CD4-positive, alpha-beta T cell treated with Interleukin-21 for 1 hour (primary cell): ENCODE results near the gene ACTA1.
"Not testable (repeated sequence)": the region's sequence is repeated elsewhere in the genome, so short reads cannot be mapped to it uniquely, and the experiment has no call there.

ENCODE experiments used
- DNase-seq: peaks from one replicate; pipeline ENCODE4 v3.0.0-alpha.2; 2020

Gene ACTA1

DNA sequence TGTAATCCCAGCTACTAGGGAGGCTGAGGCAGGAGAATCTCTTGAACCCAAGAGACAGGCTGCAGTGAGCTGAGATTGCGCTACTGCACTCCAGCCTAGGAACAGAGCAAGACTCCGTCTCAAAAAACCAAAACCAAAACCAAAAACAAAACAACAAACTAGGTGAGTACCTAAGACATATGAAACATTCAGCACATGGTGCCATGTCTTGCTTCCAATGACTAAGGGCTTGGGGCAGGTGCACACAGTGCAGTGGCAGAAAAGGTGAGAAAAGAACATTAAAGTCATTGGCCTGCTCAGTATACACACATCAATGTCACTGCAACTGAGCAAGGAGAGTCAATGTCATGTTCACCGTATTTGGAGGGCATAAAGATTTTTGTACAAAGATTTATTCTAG is 4.1 kb upstream of the ACTA1 start:
- no peak for DNase-seq

DNA sequence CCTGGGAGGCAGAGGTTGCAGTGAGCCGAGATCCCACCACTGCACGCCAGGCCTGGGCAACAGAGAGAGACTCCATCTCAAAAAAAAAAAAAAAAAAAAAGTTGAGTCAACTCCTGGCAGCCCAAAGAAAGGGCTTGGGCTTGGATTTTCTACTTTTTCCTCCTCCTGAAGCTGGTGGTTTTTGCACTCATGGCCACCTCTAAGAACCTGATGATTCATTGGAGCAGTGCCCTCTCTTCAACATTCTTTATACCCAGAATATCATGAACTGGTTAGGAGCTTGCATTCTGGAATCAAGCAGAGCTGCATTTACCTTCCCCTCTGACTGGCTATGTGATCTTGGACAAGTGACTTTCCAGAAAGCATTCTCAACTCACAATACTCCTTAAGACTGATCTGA is 3.5 kb upstream of the ACTA1 start:
- no peak for DNase-seq

DNA sequence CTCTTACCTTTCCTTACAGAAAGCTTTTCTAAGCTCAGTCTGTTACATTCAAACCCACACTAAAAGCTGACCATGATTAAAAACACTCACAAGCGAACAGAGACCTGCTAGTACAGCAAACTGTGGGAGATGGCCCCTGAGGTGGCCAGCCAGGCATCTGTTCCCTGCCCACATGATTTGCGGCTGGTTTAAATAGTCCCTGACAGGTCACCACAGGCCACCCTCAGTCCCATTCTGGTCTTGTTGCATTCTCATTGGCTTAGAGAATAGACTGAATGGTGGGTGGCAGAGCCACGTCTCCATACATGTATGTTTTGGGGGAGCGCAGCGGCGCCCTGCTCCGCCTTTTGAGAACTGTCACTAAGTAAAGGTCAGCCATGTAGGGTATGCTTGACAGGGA is 2.3 kb upstream of the ACTA1 start:
- no peak for DNase-seq

DNA sequence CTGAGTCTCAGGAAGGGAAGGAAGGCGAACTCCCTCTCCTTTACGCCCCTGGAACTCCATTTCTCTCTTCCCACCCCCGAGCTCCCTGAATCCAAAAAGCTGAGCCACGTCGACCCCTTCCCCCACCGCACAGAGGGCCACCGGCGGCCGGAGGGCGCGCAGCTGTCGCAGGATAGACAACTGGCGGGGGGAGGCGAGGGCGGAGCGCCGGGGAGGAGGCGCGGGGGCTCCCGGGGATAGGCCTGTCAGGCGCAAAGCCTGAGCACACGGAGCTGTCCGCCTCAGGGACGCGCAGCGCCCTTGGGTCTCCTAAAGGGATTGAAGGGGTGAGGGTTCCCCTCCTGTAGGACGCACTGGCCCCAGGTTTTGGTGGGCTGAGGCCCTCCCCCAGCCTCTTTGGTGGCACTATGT is 752 bp upstream of the ACTA1 start:
- no peak for DNase-seq

DNA sequence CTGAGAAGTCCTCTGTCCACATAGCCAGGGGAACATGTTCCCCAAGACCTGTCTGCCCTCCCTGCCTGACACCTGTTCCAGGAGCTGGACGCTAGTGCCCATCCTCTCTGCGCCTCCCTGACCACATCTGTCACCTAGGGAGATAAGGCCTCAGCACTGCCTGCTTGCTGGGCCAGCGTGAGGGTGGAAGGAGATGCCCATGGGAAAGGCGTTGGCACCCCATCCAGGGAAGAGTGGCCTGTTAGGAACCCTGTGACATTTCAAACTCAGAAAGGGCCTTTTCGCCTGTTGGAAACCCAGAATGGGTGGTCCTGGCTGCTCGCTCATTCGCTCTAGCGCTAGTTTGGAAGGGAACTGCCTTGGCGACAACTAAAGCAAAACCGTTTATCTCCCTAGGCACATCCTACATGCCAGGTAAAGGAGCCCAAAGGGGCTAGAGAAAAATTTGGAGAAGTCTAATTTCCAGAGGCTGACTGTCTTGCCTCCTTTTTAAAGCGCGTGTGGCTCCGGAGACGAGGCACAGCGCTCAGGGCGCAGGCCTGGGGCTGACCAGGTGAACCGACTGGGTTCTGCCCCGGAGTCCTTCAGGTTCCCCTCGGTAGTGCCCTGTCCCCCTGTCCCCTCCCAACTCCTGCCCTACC is 410 bp downstream of the ACTA1 start:
- DNase-seq, result no peak

DNA sequence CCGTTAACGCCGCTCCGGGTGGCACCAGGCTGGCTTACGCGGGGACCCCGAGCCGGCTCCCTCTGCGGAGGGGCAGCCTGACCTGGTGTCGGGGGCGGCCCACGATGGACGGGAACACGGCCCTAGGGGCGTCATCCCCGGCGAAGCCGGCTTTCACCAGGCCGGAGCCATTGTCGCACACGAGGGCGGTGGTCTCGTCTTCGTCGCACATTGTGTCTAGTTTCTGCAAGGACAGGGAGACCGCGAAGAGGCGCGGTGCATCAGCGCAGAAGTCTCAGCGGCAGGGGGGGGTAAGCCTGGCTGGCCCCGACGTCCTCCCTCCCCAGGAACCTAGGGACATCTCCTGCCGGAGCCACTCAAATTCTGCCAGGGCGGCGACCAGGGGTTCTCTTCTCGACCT is 989 bp downstream of the ACTA1 start:
- no peak for DNase-seq

DNA sequence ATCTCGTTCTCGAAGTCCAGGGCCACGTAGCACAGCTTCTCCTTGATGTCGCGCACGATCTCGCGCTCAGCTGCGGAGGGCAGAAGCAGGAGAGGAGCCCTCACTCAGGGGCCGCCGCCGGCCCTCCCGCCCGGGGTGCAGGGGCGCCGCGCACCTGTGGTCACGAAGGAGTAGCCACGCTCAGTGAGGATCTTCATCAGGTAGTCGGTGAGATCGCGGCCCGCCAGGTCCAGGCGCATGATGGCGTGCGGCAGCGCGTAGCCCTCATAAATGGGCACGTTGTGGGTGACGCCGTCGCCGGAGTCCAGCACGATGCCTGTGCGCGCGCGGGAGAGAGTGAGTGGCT is 1.8 kb downstream of the ACTA1 start:
- no peak for DNase-seq

DNA sequence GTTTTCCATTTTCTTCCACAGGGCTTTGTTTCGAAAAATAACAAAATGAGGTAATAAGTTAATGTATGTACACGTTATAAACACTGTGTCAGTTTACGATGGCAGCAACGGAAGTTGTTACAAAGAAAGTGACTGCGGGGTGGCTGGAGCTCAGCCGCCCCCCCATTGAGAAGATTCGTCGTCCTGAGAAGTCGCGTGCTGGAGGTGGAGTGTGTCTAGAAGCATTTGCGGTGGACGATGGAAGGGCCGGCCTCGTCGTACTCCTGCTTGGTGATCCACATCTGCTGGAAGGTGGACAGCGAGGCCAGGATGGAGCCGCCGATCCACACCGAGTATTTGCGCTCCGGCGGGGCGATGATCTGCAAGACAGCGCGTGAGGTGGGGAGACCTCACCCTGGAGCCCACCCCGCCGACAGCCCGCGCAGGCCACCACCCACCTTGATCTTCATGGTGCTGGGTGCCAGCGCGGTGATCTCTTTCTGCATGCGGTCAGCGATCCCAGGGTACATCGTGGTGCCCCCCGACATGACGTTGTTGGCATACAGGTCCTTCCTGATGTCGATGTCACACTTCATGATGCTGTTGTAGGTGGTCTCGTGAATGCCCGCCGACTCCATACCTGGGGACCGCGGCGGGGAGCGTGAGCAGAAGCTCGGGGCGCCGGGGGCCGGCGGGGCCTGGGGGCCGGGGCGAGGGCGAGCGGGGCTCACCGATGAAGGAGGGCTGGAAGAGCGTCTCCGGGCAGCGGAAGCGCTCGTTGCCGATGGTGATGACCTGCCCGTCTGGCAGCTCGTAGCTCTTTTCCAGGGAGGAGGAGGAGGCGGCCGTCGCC is 2.4 kb downstream of the ACTA1 start:
- DNase-seq, result no peak

DNA sequence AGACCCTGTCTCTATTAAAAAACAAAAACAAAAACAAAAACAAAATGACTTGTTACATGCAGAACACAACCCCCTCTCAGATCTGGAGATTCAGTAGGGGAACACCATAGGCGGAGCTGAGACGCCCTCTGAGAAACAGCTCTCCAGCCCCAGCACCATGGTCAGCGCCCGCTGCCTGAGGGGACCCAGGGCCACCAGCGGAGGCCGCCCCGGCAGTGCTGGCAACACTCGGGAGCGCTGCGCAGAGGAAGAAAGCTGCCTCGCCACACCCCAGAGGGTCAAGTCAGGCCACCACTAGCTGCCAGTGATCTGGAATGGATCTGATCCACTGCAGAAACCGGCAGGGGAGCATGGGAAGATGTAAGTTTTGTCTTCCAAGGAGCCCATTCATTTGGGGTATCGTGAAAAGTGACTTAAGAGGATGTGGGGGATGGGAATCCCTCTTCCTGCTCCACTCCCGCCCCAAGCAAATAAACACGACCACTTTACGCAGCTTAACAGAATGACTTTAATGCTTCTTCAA is 3.1 kb downstream of the ACTA1 start:
- peak; percentile 36 for DNase-seq

DNA sequence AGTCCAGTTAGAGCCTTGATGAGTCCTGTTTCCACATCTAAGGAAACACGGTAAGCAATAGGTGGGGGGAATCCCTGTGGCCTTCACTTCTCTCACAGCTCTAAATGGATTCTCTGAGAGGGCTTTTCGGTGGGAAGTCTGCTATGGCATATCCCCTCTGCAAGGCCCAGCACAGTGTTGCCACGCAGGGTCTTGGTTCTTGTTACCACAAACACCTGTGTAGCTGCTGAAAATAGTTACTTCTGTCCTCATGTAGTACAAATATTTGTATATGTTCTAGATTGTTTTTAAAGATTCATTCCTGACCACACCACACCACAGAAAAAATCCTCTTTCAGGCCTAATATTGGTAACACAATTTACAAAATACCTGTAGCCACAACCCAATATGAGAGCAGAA is 5.6 kb downstream of the ACTA1 start:
- DNase-seq, result no peak

DNA sequence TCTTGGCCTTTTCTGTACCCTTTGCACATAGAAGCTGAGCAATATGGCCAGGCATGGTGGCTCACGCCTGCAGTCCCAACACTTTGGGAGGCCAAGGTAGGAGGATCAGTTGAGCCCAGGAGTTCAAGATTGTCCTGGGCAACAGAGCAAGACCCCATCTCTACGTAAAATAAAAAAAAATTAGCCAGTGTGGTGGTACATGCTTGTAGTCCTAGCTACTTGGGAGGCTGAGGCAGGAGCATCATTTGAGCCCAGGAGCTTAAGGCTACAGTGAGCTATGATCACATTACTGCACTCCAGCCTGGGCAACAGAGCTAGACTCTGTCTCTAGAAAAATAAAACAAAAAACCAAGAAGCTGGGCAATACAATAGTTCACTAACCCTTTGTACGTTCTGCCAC is 6.3 kb downstream of the ACTA1 start:
- DNase-seq, result no peak

DNA sequence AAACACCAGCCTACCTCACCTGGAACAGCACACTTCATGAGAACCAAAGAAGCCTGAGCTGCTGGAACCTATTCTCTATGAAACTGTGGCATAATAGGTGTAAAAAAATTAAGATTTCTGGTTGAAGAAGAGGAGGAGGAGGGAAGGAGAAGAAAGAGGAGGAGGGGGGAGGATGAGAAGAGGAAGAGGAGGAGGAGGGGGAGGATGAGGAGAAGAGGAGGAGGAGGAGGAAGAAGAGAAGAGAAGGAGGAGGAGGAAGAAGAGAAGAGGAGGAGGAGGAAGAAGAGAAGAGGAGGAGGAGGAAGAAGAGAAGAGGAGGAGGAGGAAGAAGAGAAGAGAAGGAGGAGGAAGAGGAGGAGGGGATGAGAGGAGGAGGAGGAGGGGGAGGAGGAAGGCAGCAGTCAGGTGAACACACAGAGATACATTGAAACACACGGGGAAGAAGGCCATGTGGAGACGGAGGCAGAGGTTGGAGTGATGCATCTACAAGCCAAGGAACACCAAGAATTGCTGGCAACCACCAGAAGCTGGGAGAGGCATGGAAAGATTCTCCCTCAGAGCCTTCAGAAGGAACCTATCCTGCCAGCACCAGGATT is 8.2 kb downstream of the ACTA1 start:
- DNase-seq, result no peak

DNA sequence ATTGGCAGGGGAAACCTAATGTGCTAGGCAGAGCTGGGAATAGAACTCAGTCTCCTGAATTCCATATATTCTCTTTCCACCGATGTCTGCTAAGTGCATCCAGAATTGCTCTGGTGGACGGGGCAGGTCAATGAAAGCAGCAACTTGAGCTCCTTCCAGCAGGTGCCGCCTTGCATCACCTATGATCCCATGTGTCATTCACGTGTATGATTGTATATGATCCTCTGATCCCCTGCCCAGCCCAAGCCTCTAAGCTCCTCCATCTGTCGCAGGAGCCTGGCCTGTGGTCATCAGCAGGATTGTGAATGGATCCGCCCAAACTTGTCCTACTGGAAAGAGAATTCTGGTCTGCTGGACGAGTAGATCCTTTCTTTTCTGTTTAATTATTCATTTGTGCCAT is 13.1 kb downstream of the ACTA1 start:
- no peak for DNase-seq

DNA sequence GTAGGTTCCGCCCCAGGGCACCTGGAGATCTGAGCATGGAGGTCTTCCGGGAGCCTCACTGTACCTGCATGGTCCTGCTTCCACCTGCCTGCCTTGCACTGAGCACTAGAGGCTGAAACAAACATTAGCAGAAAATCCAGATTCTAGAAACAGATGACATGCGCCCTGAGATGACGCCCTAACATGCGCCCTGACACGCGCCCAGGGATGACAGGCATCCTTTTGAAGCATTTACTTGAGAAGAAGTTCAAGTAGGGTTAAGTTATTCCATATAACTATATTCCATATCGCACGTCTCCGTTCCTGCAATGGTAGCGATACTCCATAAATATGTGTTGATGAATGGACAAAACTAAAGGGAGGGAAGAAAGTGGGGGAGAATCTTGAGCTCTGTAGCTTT is 13.7 kb downstream of the ACTA1 start:
- DNase-seq, result no peak

DNA sequence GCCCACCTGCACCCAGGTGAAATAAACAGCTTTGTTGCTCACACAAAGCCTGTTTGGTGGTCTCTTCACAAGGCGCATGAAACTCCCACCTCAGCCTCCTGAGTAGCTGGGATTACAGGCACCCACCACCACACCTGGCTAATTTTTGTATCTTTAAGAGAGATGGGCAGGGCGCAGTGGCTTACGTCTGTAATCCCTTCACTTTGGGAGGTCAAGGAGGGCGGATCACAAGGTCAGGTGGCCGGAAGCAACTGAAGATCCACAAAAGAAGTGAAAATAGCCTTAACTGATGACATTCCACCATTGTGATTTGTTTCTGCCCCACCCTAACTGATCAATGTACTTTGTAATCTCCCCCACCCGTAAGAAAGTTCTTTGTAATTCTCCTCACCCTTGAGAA is 15.3 kb downstream of the ACTA1 start:
- DNase-seq, result not testable (repeated sequence)

DNA sequence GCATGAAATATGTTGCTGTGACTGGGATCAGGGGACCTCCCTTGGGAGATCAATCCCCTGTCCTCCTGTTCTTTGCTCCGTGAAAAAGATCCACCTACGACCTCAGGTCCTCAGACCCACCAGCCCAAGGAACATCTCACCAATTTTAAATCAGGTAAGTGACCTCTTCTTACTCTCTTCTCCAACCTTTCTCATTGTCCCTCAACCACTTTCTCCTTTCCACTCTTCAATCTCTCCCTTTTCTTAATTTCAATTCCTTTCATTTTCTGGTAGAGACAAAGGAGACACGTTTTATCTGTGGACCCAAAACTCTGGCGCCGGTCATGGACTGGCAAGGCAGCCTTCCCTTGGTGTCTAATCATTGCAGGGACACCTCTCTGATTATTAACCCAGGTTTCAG is 21.1 kb downstream of the ACTA1 start:
- not testable (repeated sequence) for DNase-seq

DNA sequence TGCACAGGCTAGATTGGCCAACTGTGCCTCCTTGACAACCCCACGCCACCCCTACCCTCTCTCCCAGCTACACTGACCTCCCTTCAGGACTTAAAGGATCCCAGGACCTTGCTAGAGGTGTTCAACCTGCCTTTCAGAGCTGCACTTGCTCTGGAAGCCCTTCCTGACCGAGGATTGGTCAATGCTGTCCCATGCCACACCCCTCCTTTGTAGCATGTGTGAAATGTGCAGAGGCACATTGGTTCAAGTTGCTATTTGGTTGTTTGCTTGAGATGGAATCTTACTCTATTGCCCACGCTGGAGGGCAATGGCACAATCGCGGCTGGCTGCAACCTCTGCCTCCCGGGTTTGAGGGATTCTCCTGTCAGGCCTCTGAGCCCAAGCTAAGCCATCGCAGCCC is 21.8 kb downstream of the ACTA1 start:
- DNase-seq, result no peak

DNA sequence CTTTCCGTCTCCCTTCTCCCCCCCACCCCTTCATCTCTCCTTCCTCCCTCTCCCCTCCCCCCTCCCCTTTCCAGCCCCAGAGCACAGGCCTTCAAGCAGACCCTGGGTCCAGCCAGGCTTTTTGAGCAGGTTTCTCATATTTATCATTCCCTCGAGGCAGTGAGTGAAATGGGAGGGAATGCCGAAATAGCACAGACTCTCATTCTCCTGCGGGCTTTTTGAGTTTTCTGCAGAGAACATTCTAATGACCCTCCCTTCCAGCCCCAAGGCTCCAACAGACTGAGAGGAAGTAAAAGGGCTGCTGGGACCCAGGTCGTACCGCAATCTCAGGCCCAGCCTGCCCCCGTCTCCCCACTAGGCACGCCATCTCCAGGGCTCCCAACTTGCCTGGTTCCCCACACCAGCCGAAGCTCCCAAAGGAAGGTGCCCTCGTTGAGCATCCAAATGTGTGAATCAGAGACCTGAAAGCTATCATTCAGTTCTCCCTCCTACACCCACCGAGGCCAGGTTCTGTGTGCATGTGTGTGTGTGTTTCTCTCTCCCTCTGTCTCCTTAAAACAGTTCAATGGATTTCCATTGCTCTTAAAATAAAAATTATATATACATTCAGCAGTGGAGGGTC is 22.3 kb downstream of the ACTA1 start:
- no peak for DNase-seq

DNA sequence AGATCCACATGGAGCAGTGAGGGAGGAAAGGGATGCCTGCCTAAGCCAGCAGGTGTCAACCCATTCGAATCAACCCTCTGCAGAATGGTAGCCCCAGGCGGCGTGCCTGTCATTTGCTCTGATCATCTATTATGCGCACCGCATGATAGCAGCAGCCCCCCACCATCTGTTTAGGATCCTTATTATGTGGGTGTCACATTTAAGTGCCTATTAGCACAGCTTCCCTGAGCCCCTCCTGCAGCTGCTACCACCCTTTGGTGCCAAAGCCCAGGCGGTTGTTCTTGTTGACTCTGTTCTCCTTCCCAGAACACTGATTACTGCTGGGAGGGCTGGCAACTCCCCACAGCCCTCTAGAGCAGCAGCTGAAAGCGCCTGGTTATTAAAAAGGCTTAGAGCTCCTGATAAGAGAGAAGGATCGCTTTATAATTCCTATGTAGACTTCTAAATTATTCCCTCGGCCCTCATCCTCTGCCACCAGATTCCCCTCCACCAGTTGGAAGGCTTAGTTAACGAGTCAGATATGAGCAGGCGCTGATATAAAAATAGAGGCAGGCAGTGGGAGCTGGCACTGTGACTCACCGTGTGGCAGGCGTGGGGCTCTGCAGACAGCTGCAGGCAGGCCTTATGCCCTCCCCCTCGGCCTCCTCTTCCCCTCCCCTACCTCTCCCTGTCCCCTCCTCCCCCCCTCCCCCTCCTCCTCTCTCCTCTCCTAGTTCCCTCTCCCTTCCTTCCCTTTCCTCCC is 23.0 kb downstream of the ACTA1 start:
- DNase-seq, result no peak

DNA sequence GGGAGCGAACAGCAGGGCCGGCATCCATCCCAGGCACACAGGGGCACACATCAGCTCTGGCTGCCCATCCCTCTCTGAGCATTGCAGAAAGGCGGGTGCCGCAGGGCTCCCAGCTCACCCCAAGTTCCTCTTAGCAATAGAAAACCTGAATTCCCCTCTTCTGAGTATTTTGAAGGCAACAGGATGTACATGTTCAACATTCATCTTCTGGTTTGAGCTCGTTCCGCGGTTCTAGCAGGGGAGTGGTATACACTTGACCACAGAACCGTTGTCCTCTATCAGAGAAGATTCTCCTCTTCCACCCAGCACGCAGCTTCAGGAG is 23.6 kb downstream of the ACTA1 start:
- DNase-seq, result no peak

DNA sequence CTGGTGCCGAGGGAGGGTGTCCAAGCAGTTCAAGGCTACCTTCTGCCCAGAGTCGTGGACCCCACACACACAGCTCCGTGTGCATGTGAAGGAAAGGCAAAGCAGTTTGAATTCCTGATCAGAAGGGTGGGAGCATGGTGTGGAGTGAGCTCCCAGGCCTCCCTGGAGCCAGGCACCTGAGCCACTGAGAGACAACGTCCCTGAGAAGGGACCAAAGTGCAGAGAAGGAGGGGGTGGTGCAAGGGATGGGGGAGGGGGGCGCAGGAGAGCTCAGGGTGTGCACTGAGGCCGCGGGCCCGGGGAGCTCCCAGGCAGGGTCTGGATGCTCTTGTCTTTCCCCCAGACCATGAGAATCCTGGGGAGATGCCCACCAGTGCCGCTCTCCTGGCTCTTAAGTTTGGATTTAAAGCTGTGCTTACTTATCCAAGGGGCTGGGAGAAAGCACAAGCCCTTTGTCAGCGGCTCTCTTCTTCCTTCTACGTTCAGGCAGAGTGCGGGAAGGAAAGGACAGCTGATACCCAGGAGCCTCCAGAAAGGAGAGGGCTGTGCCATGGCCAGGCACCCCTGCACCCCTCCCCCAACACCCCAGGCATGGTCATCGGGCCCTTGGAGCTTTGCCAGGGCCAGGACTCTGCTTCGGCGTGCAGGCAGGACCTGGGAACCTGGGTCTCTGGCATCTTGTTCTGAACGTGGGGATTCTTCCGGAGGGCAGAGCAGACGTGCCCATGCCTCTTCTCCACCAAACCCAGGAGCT is 24.1 kb downstream of the ACTA1 start:
- DNase-seq, result no peak

DNA sequence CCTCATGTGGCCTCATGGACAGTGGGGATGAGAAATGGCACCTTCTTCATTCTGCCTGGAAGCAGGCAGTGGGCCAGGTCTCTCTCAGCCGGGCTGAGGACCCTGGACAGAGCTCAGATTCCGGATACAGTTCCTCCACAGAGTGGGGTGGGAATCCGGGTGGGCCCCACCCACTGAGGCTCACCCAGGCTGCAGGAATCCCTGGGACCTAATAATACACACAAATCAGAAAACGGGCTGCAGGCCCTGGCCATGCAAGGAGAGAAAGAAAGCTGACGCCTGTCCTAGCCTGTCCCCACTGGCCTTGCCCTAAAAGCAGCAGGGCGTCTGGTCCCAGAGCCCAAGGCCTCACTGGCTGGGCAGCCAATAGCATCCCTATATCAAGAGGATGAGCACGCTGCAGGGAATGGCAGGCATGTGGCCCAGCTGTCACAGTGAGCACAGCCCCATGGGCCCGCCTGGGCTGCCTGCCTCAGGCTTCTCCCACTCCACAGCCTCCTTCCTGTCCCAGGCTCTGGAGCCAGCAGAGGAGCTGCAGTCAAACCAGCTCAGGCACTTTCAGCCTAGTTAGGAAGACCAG is 25.3 kb downstream of the ACTA1 start:
- DNase-seq, result no peak
